ENCODE results near the gene MPZL2. TPM values are rescaled to one million over a fixed set of nuclear protein-coding genes. Genes with fewer than 3 reads are reported as not detected.

The MPZL2 gene
- total RNA-seq (2022; extraction: Qiagen RNA extraction; ENCODE audit: low read depth) = 0.06 to 0.19 TPM in 2 of 5 replicates, not detected in the others

DNA sequence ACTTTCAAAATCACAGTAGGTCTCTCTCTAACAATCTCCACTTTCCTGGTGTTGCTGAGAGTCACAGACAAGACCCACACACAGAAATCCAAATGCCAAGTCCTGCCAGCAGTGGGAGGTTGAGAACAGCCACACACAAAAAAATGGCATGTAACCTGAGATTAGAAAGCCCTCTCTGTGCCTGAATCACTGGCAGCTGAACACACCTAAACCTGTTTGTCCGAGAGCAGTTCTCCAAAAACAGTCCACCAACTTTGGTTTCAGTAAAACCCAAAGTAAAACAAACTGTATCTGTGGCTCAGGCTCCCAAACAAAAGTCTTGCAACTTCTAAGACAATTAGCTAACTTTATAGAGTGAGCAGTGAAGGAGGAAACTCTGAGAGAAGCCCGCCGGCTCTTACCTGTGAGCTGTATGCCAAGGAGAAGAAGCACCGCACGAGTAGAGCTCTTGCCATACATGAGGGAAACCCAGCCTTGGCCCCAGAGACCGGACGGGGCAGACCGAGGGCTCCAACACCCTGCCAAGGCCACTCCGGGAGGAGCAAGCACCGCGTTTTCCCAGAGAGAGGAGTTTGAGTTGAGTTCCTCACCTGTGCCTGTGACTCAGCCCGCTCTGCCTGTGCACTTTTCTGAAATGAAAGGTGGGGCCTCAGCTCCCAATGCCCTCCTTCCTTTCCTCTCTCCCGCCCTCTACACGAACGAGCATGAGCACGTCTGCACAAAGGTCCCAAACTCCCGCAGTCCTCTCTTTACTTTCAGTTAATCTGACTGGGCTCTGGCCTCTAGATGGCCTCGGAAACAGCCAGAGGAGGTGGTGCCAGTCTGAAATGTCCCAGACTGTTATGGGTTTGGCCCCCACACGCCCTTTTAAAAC lies at the start of gene MPZL2:
TSS of gene MPZL2 (minus strand) at position 603 of the 874 bp plus-strand sequence. CDS start at position 459, 144 bp downstream.

DNA sequence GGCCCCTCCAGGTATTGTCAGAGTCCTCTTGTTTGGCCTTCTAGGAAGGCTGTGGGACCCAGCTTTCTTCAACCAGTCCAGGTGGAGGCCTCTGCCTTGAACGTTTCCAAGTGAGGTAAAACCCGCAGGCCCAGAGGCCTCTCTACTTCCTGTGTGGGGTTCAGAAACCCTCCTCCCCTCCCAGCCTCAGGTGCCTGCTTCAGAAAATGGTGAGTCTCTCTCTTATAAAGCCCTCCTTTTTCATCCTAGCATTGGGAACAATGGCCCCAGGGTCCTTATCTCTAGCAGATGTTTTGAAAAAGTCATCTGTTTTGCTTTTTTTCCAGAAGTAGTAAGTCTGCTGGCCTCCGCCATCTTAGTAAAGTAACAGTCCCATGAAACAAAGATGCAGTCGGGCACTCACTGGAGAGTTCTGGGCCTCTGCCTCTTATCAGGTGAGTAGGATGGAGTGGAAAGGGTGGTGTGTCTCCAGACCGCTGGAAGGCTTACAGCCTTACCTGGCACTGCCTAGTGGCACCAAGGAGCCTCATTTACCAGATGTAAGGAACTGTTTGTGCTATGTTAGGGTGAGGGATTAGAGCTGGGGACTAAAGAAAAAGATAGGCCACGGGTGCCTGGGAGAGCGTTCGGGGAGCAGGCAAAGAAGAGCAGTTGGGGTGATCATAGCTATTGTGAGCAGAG lies 40.6 kb upstream of the MPZL2 start, which contains the start of gene CD3E:
TSS of gene CD3E (plus strand) at position 163 of the 681 bp plus-strand sequence. CDS start at position 386, 223 bp downstream.

GRCh38 chr11:118251858-118252652 lies 12.0 kb downstream of the MPZL2 start, which contains the start of gene MPZL3:
MPZL3 (minus strand) TSS chr11:118252365; CDS start chr11:118252294, 71 bp downstream.

DNA sequence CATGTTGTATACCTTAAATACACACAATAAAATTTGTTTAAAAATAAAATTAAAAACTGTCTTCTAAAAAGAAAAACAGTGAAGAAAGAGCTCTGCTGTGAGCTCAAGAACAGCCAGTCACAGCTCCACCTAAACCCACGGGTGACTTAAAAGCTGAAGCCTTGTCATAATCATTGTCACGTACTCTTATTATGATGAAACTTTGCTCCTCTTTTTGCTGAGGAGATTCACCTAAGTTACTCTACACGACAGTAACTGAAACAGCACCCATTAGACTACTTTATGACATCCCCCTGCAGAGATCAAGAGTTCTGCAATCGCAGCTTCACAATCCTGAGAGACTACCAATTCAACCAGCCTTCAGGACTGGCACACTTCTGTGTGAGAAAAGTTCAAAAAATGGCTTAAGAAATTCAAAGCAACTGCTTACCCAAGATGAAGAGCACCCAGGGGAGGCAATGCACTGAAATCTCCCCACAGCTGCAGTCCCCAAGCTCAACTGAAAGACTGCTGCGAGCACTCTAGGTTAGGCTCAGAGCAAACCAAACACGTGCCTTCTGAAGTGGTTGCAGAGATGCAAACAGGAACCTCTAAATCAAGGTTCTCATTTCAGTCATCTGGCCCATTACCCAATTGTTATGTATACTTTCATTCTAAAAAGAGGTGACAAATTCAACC lies 39.4 kb downstream of the MPZL2 start, which contains the start of gene JAML:
TSS of gene JAML (minus strand) at position 501 of the 678 bp plus-strand sequence. CDS start 10,145 bp downstream, outside the sequence.

Other genes with a start within 250 kb of the MPZL2 start
- 0.12 TPM in 1 of 5 replicates, not detected in the others for gene TMPRSS4, start 187.2 kb downstream of the MPZL2 start, total RNA-seq (2022; extraction: Qiagen RNA extraction; ENCODE audit: low read depth)
- gene SMIM35, start 177.3 kb downstream of the MPZL2 start, total RNA-seq (2022; extraction: Qiagen RNA extraction; ENCODE audit: low read depth) = not detected in 5 replicates
- gene SCN4B, start 111.5 kb downstream of the MPZL2 start, total RNA-seq (2022; extraction: Qiagen RNA extraction; ENCODE audit: low read depth) = 0.07 to 0.16 TPM (median 0.07 TPM) in 3 of 5 replicates, not detected in the others
- gene SCN2B, start 87.7 kb downstream of the MPZL2 start, total RNA-seq (2022; extraction: Qiagen RNA extraction; ENCODE audit: low read depth) = not detected in 5 replicates
- gene JAML, start 39.3 kb downstream of the MPZL2 start, total RNA-seq (2022; extraction: Qiagen RNA extraction; ENCODE audit: low read depth) = not detected in 5 replicates
- 0.22 to 0.38 TPM (median 0.33 TPM) in 5 replicates for gene MPZL3, start 11.9 kb downstream of the MPZL2 start, total RNA-seq (2022; extraction: Qiagen RNA extraction; ENCODE audit: low read depth)
- gene CD3E, start 40.4 kb upstream of the MPZL2 start, total RNA-seq (2022; extraction: Qiagen RNA extraction; ENCODE audit: low read depth) = not detected in 5 replicates
- 0.64 TPM in 1 of 5 replicates, not detected in the others for gene CD3D, start 78.4 kb upstream of the MPZL2 start, total RNA-seq (2022; extraction: Qiagen RNA extraction; ENCODE audit: low read depth)
- not detected in 5 replicates for gene CD3G, start 80.0 kb upstream of the MPZL2 start, total RNA-seq (2022; extraction: Qiagen RNA extraction; ENCODE audit: low read depth)
- 6.8 to 10.9 TPM (median 10.4 TPM) in 5 replicates for gene UBE4A, start 95.3 kb upstream of the MPZL2 start, total RNA-seq (2022; extraction: Qiagen RNA extraction; ENCODE audit: low read depth)
- 164 to 227 TPM (median 194 TPM) in 5 replicates for gene ATP5MG, start 137.3 kb upstream of the MPZL2 start, total RNA-seq (2022; extraction: Qiagen RNA extraction; ENCODE audit: low read depth)
- gene KMT2A, start 172.2 kb upstream of the MPZL2 start, total RNA-seq (2022; extraction: Qiagen RNA extraction; ENCODE audit: low read depth) = 10.9 to 13.7 TPM (median 13.0 TPM) in 5 replicates